ENCODE results near the gene DIDO1. TPM values are rescaled to one million over a fixed set of nuclear protein-coding genes. Genes with fewer than 3 reads are reported as not detected.
A peak's percentile ranks its signal among the peaks of the same experiment; 100 is the strongest.

The DIDO1 gene
- total and polyA plus RNA-seq, 2 of the 13 experiments (the other 11 are each of a cell fraction or from before 2014, with no cell fraction given) = 75.0 to 75.1 TPM

DNA sequence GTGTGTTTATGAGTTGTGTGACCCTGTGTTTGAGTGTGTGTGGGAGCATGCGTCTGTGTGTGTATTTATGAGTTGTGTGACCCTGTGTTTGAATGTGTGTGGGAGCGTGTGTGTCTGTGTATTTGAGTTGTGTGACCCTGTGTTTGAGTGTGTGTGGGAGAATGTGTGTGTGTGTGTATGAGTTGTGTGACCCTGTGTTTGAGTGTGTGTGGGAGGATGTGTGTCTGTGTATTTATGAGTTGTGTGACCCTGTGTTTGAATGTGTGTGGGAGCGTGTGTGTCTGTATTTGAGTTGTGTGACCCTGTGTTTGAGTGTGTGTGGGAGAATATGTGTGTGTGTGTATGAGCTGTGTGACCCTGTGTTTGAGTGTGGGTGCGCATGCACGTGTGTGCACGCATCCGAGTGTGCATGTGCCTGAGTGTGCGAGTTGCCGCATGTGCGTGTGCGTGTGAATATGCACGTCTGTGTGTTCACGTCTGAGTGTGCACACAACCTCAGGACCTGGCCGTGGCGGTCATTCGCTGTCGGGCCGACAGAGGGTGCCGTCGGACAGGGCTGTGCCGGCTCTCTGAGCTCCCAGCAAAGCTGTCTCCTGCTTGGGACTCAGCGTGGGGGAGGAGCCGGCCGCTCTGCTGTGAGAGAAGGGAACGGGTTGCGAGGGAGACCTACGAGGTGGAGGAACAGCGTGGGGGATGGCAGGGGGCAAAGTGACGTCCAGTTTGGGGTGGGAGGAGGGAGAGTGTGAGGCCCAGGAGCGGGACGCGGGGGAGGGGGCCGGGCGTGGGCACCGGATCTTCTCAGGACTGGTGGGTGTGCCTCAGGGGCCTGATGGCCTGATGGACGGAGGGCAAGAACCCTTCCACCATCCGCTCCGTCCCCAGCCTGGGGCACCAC lies 45.9 kb upstream of the DIDO1 start (continued):
- TF ChIP-seq REPIN1 (CRISPR knock-in tag; IDR thresholded peaks at IDR 0.05; ENCODE audit: borderline replicate concordance, low read depth) (peak; percentile 40; the same call in 1 of the 2 replicates), ZC3H13 (CRISPR knock-in tag; IDR thresholded peaks at IDR 0.05) (peak; percentile 57; the same call in 1 of the 2 replicates), ZNF724P (CRISPR knock-in tag; IDR thresholded peaks at IDR 0.05; ENCODE audit: borderline replicate concordance) (0 out of 2 replicates have a peak, but pooled peaks have one; percentile 59), ZNF10 (CRISPR knock-in tag; IDR thresholded peaks at IDR 0.05; ENCODE audit: borderline replicate concordance, low read depth) (no peak), NBN (conservative IDR thresholded peaks at IDR 0.05) (0 out of 2 replicates have a peak, but pooled peaks have one; percentile 69), ZNF230 (CRISPR knock-in tag; IDR thresholded peaks at IDR 0.05) (no peak), CHCHD3 (CRISPR knock-in tag; IDR thresholded peaks at IDR 0.05) (0 out of 2 replicates have a peak, but pooled peaks have one; percentile 57), THAP11 (CRISPR knock-in tag; IDR thresholded peaks at IDR 0.05) (peak; percentile 54; the same call in 1 of the 2 replicates), CBX1 (IDR thresholded peaks at IDR 0.05; ENCODE audit: low read depth) (peak; percentile 76), ZNF160 (CRISPR knock-in tag; IDR thresholded peaks at IDR 0.05) (0 out of 2 replicates have a peak, but pooled peaks have one; percentile 50), TRIM24 (CRISPR knock-in tag; IDR thresholded peaks at IDR 0.05) (peak; percentile 57; the same call in 1 of the 2 replicates), ZNF577 (CRISPR knock-in tag; IDR thresholded peaks at IDR 0.05; ENCODE audit: borderline replicate concordance, low read depth) (no peak), YEATS2 (CRISPR knock-in tag; IDR thresholded peaks at IDR 0.05; ENCODE audit: borderline replicate concordance) (peak; percentile 53; the same call in 1 of the 2 replicates), ZBTB38 (CRISPR knock-in tag; IDR thresholded peaks at IDR 0.05) (peak; percentile 92), MEF2D (CRISPR knock-in tag; IDR thresholded peaks at IDR 0.05) (peak; percentile 28; the same call in 1 of the 2 replicates), NRL (CRISPR knock-in tag; IDR thresholded peaks at IDR 0.05; ENCODE audit: borderline replicate concordance) (0 out of 2 replicates have a peak, but pooled peaks have one; percentile 15), HNF4G (IDR thresholded peaks at IDR 0.05; ENCODE audit: borderline replicate concordance, low read depth, low read length) (no peak), HNF4G (CRISPR knock-in tag; IDR thresholded peaks at IDR 0.05; ENCODE audit: borderline replicate concordance, low read depth) (peak; percentile 78; the same call in 1 of the 2 replicates), ZHX1 (CRISPR knock-in tag; IDR thresholded peaks at IDR 0.05; ENCODE audit: low read depth) (peak; percentile 48; the same call in 1 of the 2 replicates), STAG1 (CRISPR knock-in tag; IDR thresholded peaks at IDR 0.05) (peak; percentile 97)
- TF ChIP-seq, protein P1, sequence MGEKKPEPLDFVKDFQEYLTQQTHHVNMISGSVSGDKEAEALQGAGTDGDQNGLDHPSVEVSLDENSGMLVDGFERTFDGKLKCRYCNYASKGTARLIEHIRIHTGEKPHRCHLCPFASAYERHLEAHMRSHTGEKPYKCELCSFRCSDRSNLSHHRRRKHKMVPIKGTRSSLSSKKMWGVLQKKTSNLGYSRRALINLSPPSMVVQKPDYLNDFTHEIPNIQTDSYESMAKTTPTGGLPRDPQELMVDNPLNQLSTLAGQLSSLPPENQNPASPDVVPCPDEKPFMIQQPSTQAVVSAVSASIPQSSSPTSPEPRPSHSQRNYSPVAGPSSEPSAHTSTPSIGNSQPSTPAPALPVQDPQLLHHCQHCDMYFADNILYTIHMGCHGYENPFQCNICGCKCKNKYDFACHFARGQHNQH (CRISPR knock-in tag; IDR thresholded peaks at IDR 0.05) = peak; percentile 63; the same call in 1 of the 2 replicates
- TF ChIP-seq, protein P2, sequence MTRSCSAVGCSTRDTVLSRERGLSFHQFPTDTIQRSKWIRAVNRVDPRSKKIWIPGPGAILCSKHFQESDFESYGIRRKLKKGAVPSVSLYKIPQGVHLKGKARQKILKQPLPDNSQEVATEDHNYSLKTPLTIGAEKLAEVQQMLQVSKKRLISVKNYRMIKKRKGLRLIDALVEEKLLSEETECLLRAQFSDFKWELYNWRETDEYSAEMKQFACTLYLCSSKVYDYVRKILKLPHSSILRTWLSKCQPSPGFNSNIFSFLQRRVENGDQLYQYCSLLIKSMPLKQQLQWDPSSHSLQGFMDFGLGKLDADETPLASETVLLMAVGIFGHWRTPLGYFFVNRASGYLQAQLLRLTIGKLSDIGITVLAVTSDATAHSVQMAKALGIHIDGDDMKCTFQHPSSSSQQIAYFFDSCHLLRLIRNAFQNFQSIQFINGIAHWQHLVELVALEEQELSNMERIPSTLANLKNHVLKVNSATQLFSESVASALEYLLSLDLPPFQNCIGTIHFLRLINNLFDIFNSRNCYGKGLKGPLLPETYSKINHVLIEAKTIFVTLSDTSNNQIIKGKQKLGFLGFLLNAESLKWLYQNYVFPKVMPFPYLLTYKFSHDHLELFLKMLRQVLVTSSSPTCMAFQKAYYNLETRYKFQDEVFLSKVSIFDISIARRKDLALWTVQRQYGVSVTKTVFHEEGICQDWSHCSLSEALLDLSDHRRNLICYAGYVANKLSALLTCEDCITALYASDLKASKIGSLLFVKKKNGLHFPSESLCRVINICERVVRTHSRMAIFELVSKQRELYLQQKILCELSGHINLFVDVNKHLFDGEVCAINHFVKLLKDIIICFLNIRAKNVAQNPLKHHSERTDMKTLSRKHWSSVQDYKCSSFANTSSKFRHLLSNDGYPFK (CRISPR knock-in tag; IDR thresholded peaks at IDR 0.05; ENCODE audit: borderline replicate concordance) = 0 out of 2 replicates have a peak, but pooled peaks have one; percentile 61

Data from HepG2 (cell line).